Spleen (tissue), 7 donors: ENCODE measurements around the gene ZBTB42.

Experiments used
- POLR2A ChIP-seq, 3 donors: fragments of 450-650 bp; IDR thresholded peaks; one replicate each; pipeline ENCODE4 v1.5.1; 2017; ENCODE audit warnings: antibody characterized with exemption in 3 of 3, mild to moderate bottlenecking in 1 of 3
- TF ChIP-seq, protein P1 (sequence below), 11 experiments: fragments of 200-600 bp in 7 of 11; fragments of 450-650 bp in 4 of 11; sonication (generic) in 4 of 11; IDR thresholded peaks in 8 of 11; conservative IDR thresholded peaks in 3 of 11; 1 replicate in 7 of 11; 2 replicates in 4 of 11; pipeline versions ENCODE4 v1.4.0 to v1.8.0; 2016 to 2021; ENCODE audit warnings: antibody characterized with exemption in 11 of 11, inconsistent platforms in 4 of 11, mild to moderate bottlenecking in 1 of 11
- donor health status: DM: no; HTN: no; CAD: no; lungs with moderate emphysema.
- donor health status: DM: no; HTN: no; CAD: no.
- donor health status: DM: no; HTN: no; CAD: no.

DNA sequence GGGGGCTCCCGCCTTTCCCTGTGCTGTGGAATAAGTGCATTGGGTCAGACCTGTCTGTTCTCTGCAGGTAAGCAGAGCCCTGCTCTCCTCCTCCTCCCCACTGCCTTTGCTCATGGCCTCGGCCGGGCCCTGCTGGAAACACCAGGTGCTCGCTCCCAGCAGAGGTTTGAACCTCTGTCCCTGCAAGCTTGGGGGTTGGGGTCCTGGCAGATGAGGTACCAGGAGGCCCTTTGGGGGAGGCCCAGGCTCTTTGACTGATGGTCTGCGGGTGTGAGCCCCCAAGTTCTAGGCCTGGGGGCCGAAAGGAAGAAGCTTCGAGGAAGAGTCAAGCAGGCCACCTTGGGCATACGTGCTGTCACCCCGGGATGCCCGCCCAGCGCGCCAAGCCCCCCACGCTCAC, 42.1 kb downstream of the ZBTB42 start:
- TF ChIP-seq, protein P1, sequence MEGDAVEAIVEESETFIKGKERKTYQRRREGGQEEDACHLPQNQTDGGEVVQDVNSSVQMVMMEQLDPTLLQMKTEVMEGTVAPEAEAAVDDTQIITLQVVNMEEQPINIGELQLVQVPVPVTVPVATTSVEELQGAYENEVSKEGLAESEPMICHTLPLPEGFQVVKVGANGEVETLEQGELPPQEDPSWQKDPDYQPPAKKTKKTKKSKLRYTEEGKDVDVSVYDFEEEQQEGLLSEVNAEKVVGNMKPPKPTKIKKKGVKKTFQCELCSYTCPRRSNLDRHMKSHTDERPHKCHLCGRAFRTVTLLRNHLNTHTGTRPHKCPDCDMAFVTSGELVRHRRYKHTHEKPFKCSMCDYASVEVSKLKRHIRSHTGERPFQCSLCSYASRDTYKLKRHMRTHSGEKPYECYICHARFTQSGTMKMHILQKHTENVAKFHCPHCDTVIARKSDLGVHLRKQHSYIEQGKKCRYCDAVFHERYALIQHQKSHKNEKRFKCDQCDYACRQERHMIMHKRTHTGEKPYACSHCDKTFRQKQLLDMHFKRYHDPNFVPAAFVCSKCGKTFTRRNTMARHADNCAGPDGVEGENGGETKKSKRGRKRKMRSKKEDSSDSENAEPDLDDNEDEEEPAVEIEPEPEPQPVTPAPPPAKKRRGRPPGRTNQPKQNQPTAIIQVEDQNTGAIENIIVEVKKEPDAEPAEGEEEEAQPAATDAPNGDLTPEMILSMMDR (IDR thresholded peaks at IDR 0.05 in 8 of 11, conservative IDR thresholded peaks at IDR 0.05 in 3 of 11): no peak
- TF ChIP-seq POLR2A (IDR thresholded peaks at IDR 0.05): no peak
